GM18907 (cell line): ENCODE data around the gene BCAS3.

Source experiments
- ATAC-seq: cut with Tn5 transposase; IDR thresholded peaks from one replicate; pipeline ENCODE4 v1.9.1; 2021; ENCODE audit warnings: mild to moderate bottlenecking, moderate library complexity; ENCODE audit not compliant: unreplicated experiment

Gene BCAS3

DNA sequence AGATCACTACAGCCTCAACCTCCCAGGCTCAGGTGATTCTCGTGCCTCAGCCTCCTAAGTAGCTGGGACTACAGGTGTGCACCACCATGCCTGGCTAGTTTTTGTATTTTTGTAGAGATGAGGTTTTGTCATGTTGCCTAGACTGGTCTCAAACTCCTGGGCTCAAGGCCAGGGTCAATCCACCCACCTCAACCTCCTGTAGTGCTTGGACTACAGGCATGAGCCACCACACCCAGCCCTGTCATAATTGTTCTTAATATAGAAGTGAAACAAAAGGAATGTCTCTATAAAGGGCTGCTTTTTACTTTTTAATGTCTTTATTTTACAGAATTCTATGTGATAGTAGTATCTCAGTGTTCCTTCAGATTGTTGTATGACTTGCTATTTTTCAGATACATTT, 376.8 kb downstream of the BCAS3 start:
- no peak for ATAC-seq

GRCh38 chr17:61057257-61057656, 379.6 kb downstream of the BCAS3 start:
- ATAC-seq, result no peak

DNA sequence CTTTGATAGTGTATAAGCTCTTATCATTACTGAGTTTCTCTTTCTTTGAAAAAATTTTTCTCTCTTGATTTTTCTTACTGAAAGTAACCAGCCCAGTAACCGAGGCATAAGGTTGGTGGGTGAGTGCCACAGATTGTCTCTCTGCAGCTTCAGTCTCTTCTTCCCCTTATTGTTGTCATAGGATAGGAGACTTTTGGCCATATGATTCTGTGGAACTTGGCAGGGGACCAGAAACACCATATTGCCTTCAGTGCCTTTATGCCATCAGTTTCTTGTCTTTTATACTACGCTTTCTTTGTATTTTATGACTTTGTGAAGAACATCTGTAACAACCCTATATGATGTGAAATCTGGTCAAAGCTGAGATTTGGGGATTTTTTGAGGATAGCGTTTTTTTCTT, 380.4 kb downstream of the BCAS3 start:
- no peak for ATAC-seq

DNA sequence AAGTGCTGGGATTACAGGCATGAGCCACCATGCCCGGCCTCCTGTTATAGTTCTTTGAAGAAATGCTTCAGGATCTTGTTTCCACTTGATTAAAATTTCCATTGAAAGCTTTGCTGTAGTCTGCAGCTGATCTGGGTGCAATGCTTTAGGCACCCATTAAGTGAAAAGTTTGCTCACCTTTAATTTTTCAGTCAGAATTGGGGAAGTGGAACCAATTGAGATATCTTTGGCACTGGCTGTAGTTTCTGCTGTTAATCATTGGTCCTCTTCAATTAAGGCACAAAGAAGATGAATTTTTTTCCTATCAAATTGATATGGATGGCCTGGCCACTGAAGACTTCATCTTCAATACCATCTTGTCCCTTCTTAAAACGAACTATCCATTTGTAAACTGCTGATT, 385.9 kb downstream of the BCAS3 start:
- ATAC-seq, result no peak

- peak; percentile 65 for ATAC-seq
Measured at GRCh38 chr17:61064087-61064951, 386.7 kb downstream of the BCAS3 start.

DNA sequence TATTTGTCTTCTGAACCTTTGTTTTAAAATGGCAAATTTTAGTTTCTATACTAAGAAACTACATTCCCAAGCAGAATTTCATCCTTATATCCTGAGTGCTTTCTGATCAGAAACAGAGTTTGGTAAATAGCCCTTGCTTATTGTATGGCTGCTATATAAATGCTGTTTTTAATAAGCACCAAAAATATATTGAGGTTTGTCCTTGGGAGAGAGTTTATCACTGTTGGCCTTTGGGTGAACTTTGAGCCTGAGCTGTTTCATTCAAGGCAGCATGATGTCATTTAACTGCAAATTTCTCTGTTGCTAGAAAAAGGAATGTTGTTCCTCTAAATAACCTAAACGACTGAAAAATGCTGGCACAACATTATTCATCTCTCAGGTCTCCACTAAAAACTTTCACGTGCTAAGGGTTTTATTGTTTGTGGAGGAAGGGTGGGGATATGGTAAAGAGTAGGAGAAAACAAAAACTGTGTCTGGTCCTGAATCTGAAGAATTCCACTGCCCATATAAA, 387.7 kb downstream of the BCAS3 start:
- no peak for ATAC-seq

DNA sequence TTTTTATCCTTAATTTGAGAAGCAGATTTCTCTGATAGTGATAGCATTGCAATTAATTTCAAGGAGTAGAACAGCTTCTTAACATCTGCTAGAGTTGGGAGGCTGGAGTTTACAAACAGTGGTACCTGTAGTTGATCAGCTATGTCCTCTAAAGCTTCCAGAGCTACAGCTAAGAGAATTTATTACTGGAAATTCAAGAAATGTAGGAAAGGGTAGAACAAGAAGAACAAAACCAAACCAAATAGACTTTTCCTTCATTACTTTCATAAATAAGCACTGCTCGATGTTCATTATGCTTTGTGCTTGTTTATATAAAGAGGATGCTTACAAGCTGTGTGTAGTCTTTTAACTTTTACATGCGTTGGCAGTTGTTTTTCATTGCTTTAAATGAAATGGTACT, 388.4 kb downstream of the BCAS3 start:
- no peak for ATAC-seq

- ATAC-seq, result no peak
Measured at GRCh38 chr17:61070649-61071048, 393.0 kb downstream of the BCAS3 start.

GRCh38 chr17:61072648-61073047, 395.0 kb downstream of the BCAS3 start:
- ATAC-seq, result no peak

- ATAC-seq, result no peak
Measured at GRCh38 chr17:61073131-61073530, 395.5 kb downstream of the BCAS3 start.

- ATAC-seq, result no peak
Measured at GRCh38 chr17:61073799-61074513, 396.3 kb downstream of the BCAS3 start.

- ATAC-seq, result no peak
Measured at GRCh38 chr17:61075988-61076387, 398.3 kb downstream of the BCAS3 start.

- no peak for ATAC-seq
Measured at GRCh38 chr17:61076621-61077031, 399.0 kb downstream of the BCAS3 start.

GRCh38 chr17:61081959-61082358, 404.3 kb downstream of the BCAS3 start:
- ATAC-seq, result no peak

DNA sequence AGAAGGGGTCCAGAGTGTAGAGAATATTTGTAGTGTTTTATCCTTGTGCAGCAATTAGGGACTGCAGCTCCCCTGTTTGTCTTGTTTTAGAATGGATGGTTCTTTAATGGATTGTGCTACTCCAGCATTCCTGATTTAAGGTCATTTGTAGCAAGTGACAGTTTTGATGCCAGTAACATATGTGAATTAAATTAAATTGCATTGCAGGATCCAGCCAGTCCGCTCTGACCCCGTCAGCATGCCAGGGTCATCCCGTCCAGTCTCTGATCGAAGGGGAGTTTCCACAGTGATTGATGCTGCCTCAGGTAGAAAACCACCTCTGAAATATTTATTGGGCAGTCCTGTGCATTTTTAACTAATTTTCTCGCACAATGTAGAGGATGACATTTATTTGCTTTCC, 406.6 kb downstream of the BCAS3 start:
- no peak for ATAC-seq

- ATAC-seq, result no peak
Measured at GRCh38 chr17:61087024-61087423, 409.4 kb downstream of the BCAS3 start.

GRCh38 chr17:61088556-61088955, 410.9 kb downstream of the BCAS3 start:
- ATAC-seq, result no peak

DNA sequence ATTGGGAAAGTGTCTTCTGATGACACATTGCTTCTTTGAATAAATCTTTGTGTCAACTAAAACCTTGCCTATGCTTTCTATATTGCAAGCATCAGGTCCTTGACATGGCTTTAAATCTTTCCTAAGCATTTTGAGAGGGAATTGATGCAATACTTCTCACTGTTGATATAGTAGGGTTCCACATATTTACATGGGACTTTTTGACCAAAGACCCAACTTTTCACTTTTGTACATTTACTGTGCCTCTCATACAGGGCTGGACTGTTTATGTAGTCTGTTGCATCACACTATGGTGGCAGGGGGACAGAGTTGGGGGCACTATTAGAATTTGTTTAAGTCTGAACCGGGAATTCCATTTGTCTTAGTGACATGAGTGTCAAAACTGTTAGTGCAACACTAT, 413.4 kb downstream of the BCAS3 start:
- ATAC-seq, result no peak

- ATAC-seq, result no peak
Measured at GRCh38 chr17:61097781-61098180, 420.1 kb downstream of the BCAS3 start.

- no peak for ATAC-seq
Measured at GRCh38 chr17:61106354-61106753, 428.7 kb downstream of the BCAS3 start.

DNA sequence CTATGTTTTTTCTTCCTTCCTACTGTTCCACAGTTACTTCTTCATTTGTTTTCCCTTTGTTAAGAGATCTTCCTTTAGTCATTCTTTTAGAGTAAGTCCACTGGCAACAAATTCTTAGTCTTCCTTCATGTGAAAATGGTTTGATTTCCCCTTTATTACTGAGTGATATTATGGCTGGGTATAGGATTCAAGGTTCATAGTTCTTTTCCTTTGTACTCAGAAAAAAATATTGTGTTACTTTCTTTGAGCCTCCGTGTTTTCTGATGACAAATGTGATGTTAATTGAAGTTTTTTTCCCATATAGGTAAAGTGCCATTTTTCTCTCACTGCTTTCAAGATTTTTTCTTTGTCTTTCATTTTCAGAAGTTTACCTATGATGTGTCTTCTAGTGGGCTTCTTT, 438.9 kb downstream of the BCAS3 start:
- ATAC-seq, result no peak

DNA sequence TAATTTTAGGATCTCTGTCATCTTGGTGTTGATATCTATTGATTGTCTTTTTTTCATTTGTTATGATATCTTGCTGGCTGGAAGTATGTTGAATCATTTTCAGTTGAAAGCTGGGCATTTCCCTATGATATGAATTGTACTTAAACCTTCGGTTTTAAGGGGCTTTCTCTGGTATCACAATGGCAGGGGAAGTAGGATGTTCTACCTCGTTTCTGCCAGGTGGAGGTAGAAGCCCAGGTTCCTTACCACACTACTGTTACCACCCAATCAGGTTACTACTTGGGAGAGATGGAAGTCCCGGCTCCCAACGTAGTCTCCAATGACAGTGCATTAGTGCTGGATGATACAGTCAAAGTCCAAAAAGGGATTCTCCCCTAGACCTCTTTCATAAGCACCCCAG, 440.3 kb downstream of the BCAS3 start:
- ATAC-seq, result no peak
